ENCODE data around the gene ULK4. TPM values are rescaled to one million over a fixed set of nuclear protein-coding genes. Genes with fewer than 3 reads are reported as not detected.

ULK4 gene
- total and polyA plus RNA-seq, 2 of the 8 experiments (the other 6 are each of a cell fraction or from before 2014, with no cell fraction given): 3.0 to 10.8 TPM

GRCh38 chr3:41277790-41278465 is 684.0 kb downstream of the ULK4 start:
- H2AK5ac ChIP-seq (ENCODE audit: low read depth, low read length): 0 out of 2 replicates have a peak overlapping the region, but pooled peaks have one; percentile 57
- TF ChIP-seq EZH2 (IDR thresholded peaks at IDR 0.05; ENCODE audit: low read depth, low read length, severe bottlenecking) (no peak), ASH2L (IDR thresholded peaks at IDR 0.05; ENCODE audit: low read length) (peak; percentile 49)
- H3K4me1 ChIP-seq (replicated peaks in 1 of 4; ENCODE audit: control insufficient read depth in 3 of 4, insufficient read depth in 4 of 4, low read length in 3 of 4): peaks cover 0 to 8% (median 3%) of the 10 kb centered on the region in 4 experiments; a peak in 3 of 7 replicates
- H3K4me2 ChIP-seq (ENCODE audit: insufficient read depth in 1 of 2, low read depth in 2 of 2, low read length in 2 of 2): peak overlapping the region in 1 of 2 experiments; percentile 29; a peak in 2 of 4 replicates
- no peaks in the 10 kb centered on the region for H3K23me2 ChIP-seq (ENCODE audit: low read depth, low read length)
- no peak overlapping the region for H4K91ac ChIP-seq (replicated peaks; ENCODE audit: insufficient read length, low read length)
- H2AFZ ChIP-seq (ENCODE audit: low read length): 0 out of 2 replicates have a peak overlapping the region, but pooled peaks have one; percentile 76
- no peak overlapping the region; the same call in 1 of the 2 replicates for H2BK15ac ChIP-seq (ENCODE audit: low read length)
- H2BK12ac ChIP-seq (ENCODE audit: low read depth, low read length): peak overlapping the region; percentile 84
- no peak overlapping the region for H2BK120ac ChIP-seq (replicated peaks; ENCODE audit: low read depth, low read length)
- H2BK20ac ChIP-seq (ENCODE audit: low read length): peak overlapping the region; percentile 86; the same call in 1 of the 2 replicates
- H3K4ac ChIP-seq (replicated peaks; ENCODE audit: insufficient read length, low read depth, low read length): no peak overlapping the region
- peaks cover 0 to 5% (median 0%) of the 10 kb centered on the region in 4 experiments; a peak in 2 of 8 replicates for H3K36me3 ChIP-seq (ENCODE audit: control insufficient read depth in 2 of 4, insufficient read depth in 4 of 4, low read length in 3 of 4)
- H3K9me3 ChIP-seq (ENCODE audit: insufficient read depth in 2 of 2, low read depth in 1 of 2, low read length in 1 of 2): peaks cover 8 to 9% of the 10 kb centered on the region in 2 experiments; a peak in 3 of 4 replicates
- H4K20me1 ChIP-seq (replicated peaks in 1 of 2; ENCODE audit: control insufficient read depth in 1 of 2, insufficient read depth in 2 of 2, low read length in 2 of 2): no peaks in the 10 kb centered on the region
- H3K18ac ChIP-seq (ENCODE audit: extremely low read depth, low read length): 0 out of 2 replicates have a peak overlapping the region, but pooled peaks have one; percentile 24
- H3K56ac ChIP-seq (replicated peaks; ENCODE audit: insufficient read length, low read depth, low read length): no peak overlapping the region
- H2BK5ac ChIP-seq (ENCODE audit: low read depth, low read length): peak overlapping the region; percentile 66
- H3K27ac ChIP-seq (ENCODE audit: low read depth, low read length): no peak overlapping the region
- ChIA-PET POLR2A (ENCODE audit: partially characterized antibody) (interaction anchor here (1.6 kb wide), 2 partner anchors 12 to 35 kb away, joined by 4 read pairs; no protein-coding TSS in a partner anchor), CTCF (ENCODE audit: partially characterized antibody) (interaction anchor here (1.2 to 1.8 kb wide), 2 partner anchors 11 to 12 kb away, joined by 3 to 6 read pairs; no protein-coding TSS in a partner anchor)
- H3K9ac ChIP-seq (replicated peaks in 1 of 4; ENCODE audit: extremely low read depth in 1 of 4, low read depth in 3 of 4, low read length in 3 of 4): no peak overlapping the region; a peak in 2 of 7 replicates
- no peak overlapping the region for H3K14ac ChIP-seq (ENCODE audit: insufficient read length)
- H4K8ac ChIP-seq (ENCODE audit: extremely low read depth, insufficient read depth, low read length): no peak overlapping the region
- H3K79me2 ChIP-seq (ENCODE audit: control insufficient read depth in 1 of 2, insufficient read depth in 2 of 2, low read length in 2 of 2): no peaks in the 10 kb centered on the region
- H3K79me1 ChIP-seq (ENCODE audit: low read depth, low read length): no peaks in the 10 kb centered on the region
- no peak overlapping the region for H3K23ac ChIP-seq (ENCODE audit: insufficient read length)
- DNase-seq (ENCODE audit: low read depth in 1 of 2, low spot score in 2 of 2): peak in 1 of 2 experiments; percentile 59
- peak overlapping the region in 1 of 4 experiments; percentile 17; a peak in 1 of 8 replicates for H3K4me3 ChIP-seq (ENCODE audit: extremely low read depth in 1 of 4, insufficient read depth in 2 of 4, low read depth in 3 of 4, low read length in 4 of 4)
- WGBS, 2 experiments (ENCODE audit: extremely low coverage in 1 of 2, insufficient coverage in 1 of 2, insufficient read length in 1 of 2, insufficient replicate concordance in 2 of 2, low coverage in 1 of 2, low lambda C conversion rate in 2 of 2, missing lambda C conversion rate in 1 of 2): 63% methylated on average over 13 of the region's 16 CpGs; no CpG with 5 or more reads in 1 of the 2 experiments
- H4K5ac ChIP-seq (ENCODE audit: insufficient read length, low read depth, low read length): no peak overlapping the region
- no peaks in the 10 kb centered on the region for H3K27me3 ChIP-seq (replicated peaks in 1 of 4; ENCODE audit: control insufficient read depth in 3 of 4, extremely low read depth in 1 of 4, insufficient read depth in 3 of 4, low read length in 3 of 4)
- no peak for FAIRE-seq

Measured in H1 (cell line).